ENCODE measurements around the gene PITX2.

The PITX2 gene

DNA sequence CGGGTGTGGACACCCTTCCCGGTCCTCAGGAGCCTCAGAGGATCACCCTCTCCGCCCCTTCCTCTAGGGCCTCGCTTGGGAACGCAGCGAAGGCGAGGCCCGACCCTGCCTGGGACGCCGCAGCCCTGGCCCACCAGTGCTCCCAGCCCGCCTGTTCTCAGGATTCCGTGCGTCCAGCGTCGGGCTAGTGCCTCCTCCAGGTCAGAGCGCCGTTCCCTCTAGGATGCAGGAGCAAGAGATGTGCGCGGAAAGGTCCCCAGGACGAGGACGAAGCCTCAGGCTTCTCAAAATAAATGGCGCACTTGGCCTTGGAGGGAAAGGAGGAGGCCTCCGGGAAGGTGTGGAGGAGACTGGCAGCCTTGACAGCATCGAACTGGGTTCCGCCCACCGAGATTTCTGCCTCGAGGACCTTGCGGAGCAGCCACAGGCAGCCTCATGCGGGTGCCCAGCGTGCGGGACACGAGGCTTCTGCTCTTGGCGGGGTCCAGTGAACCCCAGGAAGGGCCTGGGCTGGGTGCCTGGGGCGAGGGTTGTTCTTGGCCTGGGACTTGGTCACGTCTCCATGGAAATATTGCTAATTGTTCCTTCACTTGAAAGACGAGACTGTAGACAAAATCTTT, 35.1 kb downstream of the PITX2 start:
- TF ChIP-seq CREB1 (IDR thresholded peaks at IDR 0.05; ENCODE audit: low read depth): no peak
- no peak for TF ChIP-seq NFIC (IDR thresholded peaks at IDR 0.05)
- TF ChIP-seq ZBTB7A (IDR thresholded peaks at IDR 0.05; ENCODE audit: low read depth): no peak
- TF ChIP-seq, protein P1, sequence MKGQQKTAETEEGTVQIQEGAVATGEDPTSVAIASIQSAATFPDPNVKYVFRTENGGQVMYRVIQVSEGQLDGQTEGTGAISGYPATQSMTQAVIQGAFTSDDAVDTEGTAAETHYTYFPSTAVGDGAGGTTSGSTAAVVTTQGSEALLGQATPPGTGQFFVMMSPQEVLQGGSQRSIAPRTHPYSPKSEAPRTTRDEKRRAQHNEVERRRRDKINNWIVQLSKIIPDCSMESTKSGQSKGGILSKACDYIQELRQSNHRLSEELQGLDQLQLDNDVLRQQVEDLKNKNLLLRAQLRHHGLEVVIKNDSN (IDR thresholded peaks at IDR 0.05): no peak

DNA sequence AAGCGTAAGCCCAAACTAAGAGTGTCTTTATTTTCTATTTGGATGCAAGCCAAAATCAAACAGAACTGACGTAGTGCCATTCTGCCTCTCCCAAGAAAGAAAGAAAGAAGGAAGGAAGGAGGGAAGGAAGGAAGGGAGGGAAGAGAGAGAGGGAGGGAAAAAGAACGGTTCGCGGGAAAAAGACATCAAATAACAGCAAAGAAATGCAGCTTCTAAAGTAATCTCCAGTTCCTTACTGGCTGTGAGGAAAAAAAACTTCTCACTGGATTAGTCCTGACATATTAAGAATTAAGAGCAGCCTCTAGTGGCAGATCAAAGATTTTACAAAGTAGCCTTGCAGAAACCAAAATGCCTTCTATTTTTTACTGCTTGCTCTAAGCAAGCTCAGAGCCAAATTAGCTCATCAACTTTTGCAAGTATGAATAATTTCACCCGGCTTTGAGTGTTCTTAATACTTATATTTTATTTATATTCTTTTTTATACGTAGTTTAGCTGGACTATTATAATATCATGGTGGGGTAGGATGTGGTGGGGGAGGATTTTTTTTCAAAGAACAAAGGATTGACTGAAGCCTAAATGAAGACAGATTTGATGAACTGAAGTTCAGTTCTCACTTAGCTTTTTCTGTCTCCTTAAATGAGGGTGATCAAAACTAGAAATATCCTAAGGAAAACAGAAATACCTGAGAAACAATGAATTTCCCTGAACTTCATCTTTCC, 36.6 kb downstream of the PITX2 start:
- TF ChIP-seq RAD21 (IDR thresholded peaks at IDR 0.05; ENCODE audit: low read depth): peak; percentile 61
- no peak for TF ChIP-seq CEBPB (IDR thresholded peaks at IDR 0.05)
- TF ChIP-seq, protein P2, sequence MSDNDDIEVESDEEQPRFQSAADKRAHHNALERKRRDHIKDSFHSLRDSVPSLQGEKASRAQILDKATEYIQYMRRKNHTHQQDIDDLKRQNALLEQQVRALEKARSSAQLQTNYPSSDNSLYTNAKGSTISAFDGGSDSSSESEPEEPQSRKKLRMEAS (IDR thresholded peaks at IDR 0.05): no peak
- TF ChIP-seq YY1 (IDR thresholded peaks at IDR 0.05; ENCODE audit: low read depth): no peak
- TF ChIP-seq TAF1 (IDR thresholded peaks at IDR 0.05; ENCODE audit: low read depth): no peak
- TF ChIP-seq TCF12 (IDR thresholded peaks at IDR 0.05; ENCODE audit: low read depth): no peak
- no peak for TF ChIP-seq CREB1 (IDR thresholded peaks at IDR 0.05; ENCODE audit: low read depth)

Data from Ishikawa (cell line).